Naive thymus-derived CD4-positive, alpha-beta T cell (primary cell): Measurements from ENCODE around the gene VPS13D. TPM values are rescaled to one million over a fixed set of nuclear protein-coding genes. Genes with fewer than 3 reads are reported as not detected.

Experiments used
- ATAC-seq: fragments of 150-1000 bp; cut with Tn5 transposase; 2 replicates; pipeline ENCODE4 v1.10.0; 2021; ENCODE audit warnings: mild to moderate bottlenecking, moderate library complexity
- CTCF ChIA-PET: fragments of 350-600 bp; sonication (Branson Sonifier 250); formaldehyde crosslinking; loops from one replicate; lab custom pipeline; 2021; ENCODE audit warnings: antibody characterized with exemption; lab: Charles Lee
- POLR2A ChIA-PET: fragments of 350-600 bp; sonication (Branson Sonifier 250); formaldehyde crosslinking; loops from one replicate; lab custom pipeline; 2021; ENCODE audit warnings: antibody characterized with exemption, inconsistent platforms; lab: Charles Lee
- DNase-seq, 9 donors: peaks; one replicate each; pipeline versions ENCODE4 v3.0.0 to v3.0.0-alpha.2; 2020 to 2022; ENCODE audit warnings: mixed read lengths in 1 of 9
- H3K27ac ChIP-seq: one replicate; pipeline ENCODE4 v1.7.0; 2013; ENCODE audit warnings: mild to moderate bottlenecking, low read depth, low read length, moderate library complexity
- H3K27me3 ChIP-seq, 2 donors: one replicate each; pipeline ENCODE4 v1.7.0; 2013; ENCODE audit warnings: low read length in 2 of 2, mild to moderate bottlenecking in 2 of 2, moderate library complexity in 2 of 2; ENCODE audit not compliant: control insufficient read depth in 2 of 2, insufficient read depth in 2 of 2
- H3K36me3 ChIP-seq, 3 experiments: 1 replicate in 2 of 3; 2 replicates in 1 of 3; pipeline ENCODE4 v1.7.0; 2013; ENCODE audit warnings: low read length in 3 of 3, mild to moderate bottlenecking in 3 of 3, moderate library complexity in 1 of 3; ENCODE audit not compliant: insufficient read depth in 3 of 3, control insufficient read depth in 2 of 3
- H3K4me1 ChIP-seq, 2 donors: one replicate each; pipeline ENCODE4 v1.7.0; 2013; ENCODE audit warnings: low read length in 2 of 2, mild to moderate bottlenecking in 2 of 2, moderate library complexity in 1 of 2; ENCODE audit not compliant: control insufficient read depth in 2 of 2, insufficient read depth in 2 of 2
- H3K4me3 ChIP-seq: 2 replicates; pipeline ENCODE4 v1.7.0; 2013; ENCODE audit warnings: mild to moderate bottlenecking, low read length
- H3K9me3 ChIP-seq, 3 experiments: 1 replicate in 2 of 3; 2 replicates in 1 of 3; pipeline ENCODE4 v1.7.0; 2013; ENCODE audit warnings: low read length in 3 of 3; ENCODE audit not compliant: control insufficient read depth in 2 of 3
- H3K27ac Mint-ChIP-seq, 9 donors: one replicate each; pipeline ENCODE4 v1.8.0; 2020 to 2022; ENCODE audit warnings: mixed read lengths in 9 of 9, mild to moderate bottlenecking in 8 of 9, moderate library complexity in 5 of 9, inconsistent platforms in 2 of 9
- H3K27me3 Mint-ChIP-seq, 5 donors: one replicate each; pipeline ENCODE4 v1.8.0; 2021 to 2022; ENCODE audit warnings: mixed read lengths in 5 of 5, mild to moderate bottlenecking in 1 of 5
- H3K36me3 Mint-ChIP-seq, 5 donors: one replicate each; pipeline ENCODE4 v1.8.0; 2020 to 2022; ENCODE audit warnings: mixed read lengths in 5 of 5, mild to moderate bottlenecking in 3 of 5, inconsistent platforms in 1 of 5
- H3K4me1 Mint-ChIP-seq, 7 donors: one replicate each; pipeline ENCODE4 v1.8.0; 2020 to 2022; ENCODE audit warnings: mixed read lengths in 7 of 7, mild to moderate bottlenecking in 3 of 7, inconsistent platforms in 1 of 7
- H3K4me3 Mint-ChIP-seq, 10 donors: one replicate each; pipeline ENCODE4 v1.8.0; 2020 to 2022; ENCODE audit warnings: mild to moderate bottlenecking in 10 of 10, mixed read lengths in 10 of 10, moderate library complexity in 6 of 10, inconsistent platforms in 2 of 10
- H3K9me3 Mint-ChIP-seq, 11 donors: one replicate each; pipeline ENCODE4 v1.8.0; 2020 to 2022; ENCODE audit warnings: mixed read lengths in 11 of 11, mild to moderate bottlenecking in 4 of 11, inconsistent platforms in 1 of 11, moderate library complexity in 1 of 11
- intact Hi-C, 2 donors: fragments of 100-400 bp; cut with micrococcal nuclease; formaldehyde crosslinking; loops; one replicate each; pipeline ENCODE4 v1.15.1; 2023
- polyA plus RNA-seq, 2 donors: library from polyadenylated mRNA; unstranded; fragments of 300-500 nt; fragmentation: Illumina TruSeq; gene quantifications; one replicate each; pipeline ENCODE4 v1.2.3, GENCODE V29; 2021
- total RNA-seq, 6 experiments: library from RNA in 5 of 6; stranded (reverse) in 5 of 6; gene quantifications; 1 replicate in 5 of 6; 2 replicates in 1 of 6; pipeline ENCODE4 v1.2.3 and lab custom pipeline; 2021 to 2026

Gene VPS13D
- total and polyA plus RNA-seq, 7 experiments from 2014 or later, result 6.5 to 94.4 (median 73.2) TPM

GRCh38 chr1:12524266-12524665, 294.4 kb downstream of the VPS13D start:
- Histone ChIP-seq H3K9me3 (no peaks in the 10 kb centered on the region), H3K4me1 (peaks cover 0 to 2% of the 10 kb centered on the region in 2 donors), H3K27ac (no peak overlapping the region), H3K4me3 (no peak overlapping the region), H3K36me3 (no peaks in the 10 kb centered on the region), H3K27me3 (no peaks in the 10 kb centered on the region)
- H3K27ac Mint-ChIP-seq, result peak overlapping the region in 8 of 9 donors; percentile 0 to 38 (median 8)
- no peak for DNase-seq
- ChIA-PET POLR2A (no interaction called here), CTCF (interaction anchor here (0.6 kb wide), 2 partner anchors 14 to 31 kb away, joined by 3 to 4 read pairs; no protein-coding TSS in a partner anchor)
- ATAC-seq, result no peak
- H3K4me3 Mint-ChIP-seq, result no peak overlapping the region
- H3K9me3 Mint-ChIP-seq, result peaks cover 0 to 3% (median 0%) of the 10 kb centered on the region in 11 donors
- peaks cover 0 to 13% (median 9%) of the 10 kb centered on the region in 5 donors for H3K36me3 Mint-ChIP-seq
- no peaks in the 10 kb centered on the region for H3K27me3 Mint-ChIP-seq
- H3K4me1 Mint-ChIP-seq, result peaks cover 7 to 24% (median 9%) of the 10 kb centered on the region in 7 donors
- intact Hi-C loops, result no loop called here

- Mint-ChIP-seq H3K9me3 (peaks cover 0 to 3% (median 0%) of the 10 kb centered on the region in 11 donors), H3K27me3 (no peaks in the 10 kb centered on the region), H3K4me3 (no peak overlapping the region), H3K27ac (peak overlapping the region in 8 of 9 donors; percentile 6 to 76 (median 50)), H3K4me1 (peaks cover 12 to 22% (median 15%) of the 10 kb centered on the region in 7 donors), H3K36me3 (peaks cover 0 to 15% (median 8%) of the 10 kb centered on the region in 5 donors)
- Histone ChIP-seq H3K4me3 (no peak overlapping the region), H3K4me1 (peaks cover 0 to 4% of the 10 kb centered on the region in 2 donors), H3K9me3 (no peaks in the 10 kb centered on the region), H3K27me3 (no peaks in the 10 kb centered on the region), H3K27ac (no peak overlapping the region), H3K36me3 (no peaks in the 10 kb centered on the region)
- no peak for DNase-seq
- intact Hi-C loops, result no loop called here
- ChIA-PET POLR2A (interaction anchor here (1.6 kb wide), 1 partner anchor 87 kb away, joined by 4 read pairs; no protein-coding TSS in a partner anchor), CTCF (interaction anchor here (0.6 kb wide), 1 partner anchor 66 kb away, joined by 3 read pairs; no protein-coding TSS in a partner anchor)
- ATAC-seq, result no peak
These were observed 295.7 kb downstream of the VPS13D start for GRCh38 chr1:12525311-12526181.

GRCh38 chr1:12527564-12527963, 297.7 kb downstream of the VPS13D start:
- Mint-ChIP-seq H3K36me3 (peaks cover 0 to 21% (median 11%) of the 10 kb centered on the region in 5 donors), H3K9me3 (peaks cover 0 to 3% (median 0%) of the 10 kb centered on the region in 11 donors), H3K27ac (peak overlapping the region in 1 of 9 donors; percentile 46), H3K27me3 (no peaks in the 10 kb centered on the region), H3K4me1 (peaks cover 13 to 31% (median 20%) of the 10 kb centered on the region in 7 donors), H3K4me3 (no peak overlapping the region)
- DNase-seq (no peak), ATAC-seq (no peak)
- Histone ChIP-seq H3K4me3 (no peak overlapping the region), H3K9me3 (no peaks in the 10 kb centered on the region), H3K27ac (no peak overlapping the region), H3K4me1 (peaks cover 0 to 4% of the 10 kb centered on the region in 2 donors), H3K27me3 (no peaks in the 10 kb centered on the region), H3K36me3 (no peaks in the 10 kb centered on the region)
- ChIA-PET POLR2A (no interaction called here), CTCF (no interaction called here)
- intact Hi-C loops, result no loop called here

GRCh38 chr1:12528021-12528852, 298.4 kb downstream of the VPS13D start:
- Histone ChIP-seq H3K4me3 (no peak overlapping the region), H3K9me3 (no peaks in the 10 kb centered on the region), H3K27ac (no peak overlapping the region), H3K27me3 (no peaks in the 10 kb centered on the region), H3K36me3 (no peaks in the 10 kb centered on the region), H3K4me1 (peaks cover 0 to 4% of the 10 kb centered on the region in 2 donors)
- Mint-ChIP-seq H3K4me3 (no peak overlapping the region), H3K4me1 (peaks cover 13 to 31% (median 20%) of the 10 kb centered on the region in 7 donors), H3K36me3 (peaks cover 0 to 26% (median 15%) of the 10 kb centered on the region in 5 donors), H3K9me3 (peaks cover 0 to 3% (median 0%) of the 10 kb centered on the region in 11 donors), H3K27me3 (no peaks in the 10 kb centered on the region), H3K27ac (peak overlapping the region in 1 of 9 donors; percentile 46)
- ATAC-seq (no peak), DNase-seq (no peak)
- intact Hi-C loops, result no loop called here
- CTCF ChIA-PET, result interaction anchor here (0.6 kb wide), 1 partner anchor 93 kb away, joined by 11 read pairs; no protein-coding TSS in a partner anchor
- POLR2A ChIA-PET, result no interaction called here

- peaks cover 13 to 31% (median 20%) of the 10 kb centered on the region in 7 donors for H3K4me1 Mint-ChIP-seq
- no peak overlapping the region for H3K4me3 Mint-ChIP-seq
- ATAC-seq (no peak), DNase-seq (no peak)
- intact Hi-C loops, result no loop called here
- H3K36me3 Mint-ChIP-seq, result peaks cover 0 to 28% (median 17%) of the 10 kb centered on the region in 5 donors
- no peaks in the 10 kb centered on the region for H3K36me3 ChIP-seq
- peaks cover 0 to 4% of the 10 kb centered on the region in 2 donors for H3K4me1 ChIP-seq
- peak overlapping the region in 6 of 9 donors; percentile 2 to 91 (median 16) for H3K27ac Mint-ChIP-seq
- H3K27ac ChIP-seq, result no peak overlapping the region
- ChIA-PET POLR2A (interaction anchor here (0.6 to 1.1 kb wide), 3 partner anchors 19 to 97 kb away, joined by 3 read pairs; no protein-coding TSS in a partner anchor), CTCF (no interaction called here)
- H3K9me3 Mint-ChIP-seq, result no peaks in the 10 kb centered on the region
- H3K9me3 ChIP-seq, result no peaks in the 10 kb centered on the region
- no peaks in the 10 kb centered on the region for H3K27me3 ChIP-seq
- H3K27me3 Mint-ChIP-seq, result no peaks in the 10 kb centered on the region
- H3K4me3 ChIP-seq, result no peak overlapping the region
These were observed 299.9 kb downstream of the VPS13D start for GRCh38 chr1:12529640-12530174.
